ENCODE measurements around the gene ZNF358.

ZNF358 gene

GRCh38 chr19:7504684-7505083 is 11.2 kb upstream of the ZNF358 start:
- no peak overlapping the region for H3K4me3 ChIP-seq (ENCODE audit: low read length)
- TF ChIP-seq CTCF (conservative IDR thresholded peaks at IDR 0.05; ENCODE audit: low read depth, low read length) = no peak
- no peak for DNase-seq (ENCODE audit: low read depth)

- DNase-seq (ENCODE audit: low read depth) = no peak
- no peak for TF ChIP-seq CTCF (conservative IDR thresholded peaks at IDR 0.05; ENCODE audit: low read depth, low read length)
- H3K4me3 ChIP-seq (ENCODE audit: low read length) = no peak overlapping the region
These were observed 10.6 kb upstream of the ZNF358 start for GRCh38 chr19:7505288-7505681.

GRCh38 chr19:7505682-7506384 is 10.1 kb upstream of the ZNF358 start:
- H3K4me3 ChIP-seq (ENCODE audit: low read length) = no peak overlapping the region
- TF ChIP-seq CTCF (conservative IDR thresholded peaks at IDR 0.05; ENCODE audit: low read depth, low read length) = no peak
- no peak for DNase-seq (ENCODE audit: low read depth)

- TF ChIP-seq CTCF (conservative IDR thresholded peaks at IDR 0.05; ENCODE audit: low read depth, low read length) = no peak
- no peak overlapping the region for H3K4me3 ChIP-seq (ENCODE audit: low read length)
- DNase-seq (ENCODE audit: low read depth) = peak; percentile 35
These were observed 9.2 kb upstream of the ZNF358 start for GRCh38 chr19:7506385-7507328.

GRCh38 chr19:7507884-7508283 is 8.0 kb upstream of the ZNF358 start:
- peak; percentile 36 for DNase-seq (ENCODE audit: low read depth)
- H3K4me3 ChIP-seq (ENCODE audit: low read length) = no peak overlapping the region
- no peak for TF ChIP-seq CTCF (conservative IDR thresholded peaks at IDR 0.05; ENCODE audit: low read depth, low read length)

- H3K4me3 ChIP-seq (ENCODE audit: low read length) = no peak overlapping the region
- no peak for DNase-seq (ENCODE audit: low read depth)
- no peak for TF ChIP-seq CTCF (conservative IDR thresholded peaks at IDR 0.05; ENCODE audit: low read depth, low read length)
These were observed 6.3 kb upstream of the ZNF358 start for GRCh38 chr19:7509625-7510024.

Data from retinal pigment epithelial cell (primary cell).